Activated CD4-positive, alpha-beta T cell treated with anti-CD3 and anti-CD28 coated beads, Interleukin-2, amount 10 ng/mL, durations not matched to agents 24 days and 14 days (primary cell): ENCODE data around the gene TMEM217. TPM values are rescaled to one million over a fixed set of nuclear protein-coding genes. Genes with fewer than 3 reads are reported as not detected.
A peak's percentile ranks its signal among the peaks of the same experiment; 100 is the strongest.

Experiments used
- DNase-seq: peaks from one replicate; pipeline ENCODE4 v3.0.0; 2022
- H3K27ac Mint-ChIP-seq: one replicate; pipeline ENCODE4 v1.8.0; 2022; ENCODE audit warnings: mild to moderate bottlenecking, mixed read lengths
- H3K27me3 Mint-ChIP-seq: one replicate; pipeline ENCODE4 v1.8.0; 2022; ENCODE audit warnings: mixed read lengths
- H3K36me3 Mint-ChIP-seq: one replicate; pipeline ENCODE4 v1.8.0; 2022; ENCODE audit warnings: low read depth, mild to moderate bottlenecking, mixed read lengths
- H3K4me1 Mint-ChIP-seq: one replicate; pipeline ENCODE4 v1.8.0; 2021; ENCODE audit warnings: mixed read lengths
- H3K4me3 Mint-ChIP-seq: one replicate; pipeline ENCODE4 v1.8.0; 2022; ENCODE audit warnings: mild to moderate bottlenecking, moderate library complexity, mixed read lengths
- H3K9me3 Mint-ChIP-seq: one replicate; pipeline ENCODE4 v1.8.0; 2021; ENCODE audit warnings: mixed read lengths
- intact Hi-C: fragments of 100-400 bp; cut with micrococcal nuclease; formaldehyde crosslinking; loops from one replicate; pipeline ENCODE4 v1.15.1; 2023
- total RNA-seq: library from RNA; stranded (reverse); gene quantifications from 2 replicates; pipeline ENCODE4 v1.2.3, GENCODE V29; 2022

The TMEM217 gene
- total RNA-seq, 1 donor from 2014 or later: 4.1 TPM

DNA sequence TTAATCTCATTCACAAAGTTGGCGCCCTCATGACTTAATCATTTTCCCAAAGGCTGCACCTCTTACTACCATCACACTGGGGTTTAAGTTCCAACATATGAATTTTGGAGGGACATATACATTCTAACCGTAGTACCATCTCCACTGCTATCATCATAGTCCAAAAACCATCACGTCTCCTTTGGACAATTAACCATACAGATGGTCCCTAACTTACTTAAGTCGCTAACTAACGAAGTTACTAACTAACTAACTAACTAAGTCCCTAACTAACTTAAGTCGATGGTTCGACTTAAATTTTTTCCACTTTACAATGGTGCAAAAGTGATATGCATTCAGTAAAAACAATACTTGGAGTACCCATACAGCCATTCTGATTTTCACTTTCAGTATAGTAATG, 24.4 kb downstream of the TMEM217 start:
- DNase-seq: no peak
- intact Hi-C loops: no loop called here
- no peak overlapping the region for H3K27ac Mint-ChIP-seq
- no peaks in the 10 kb centered on the region for H3K36me3 Mint-ChIP-seq
- H3K9me3 Mint-ChIP-seq: peaks cover 3% of the 10 kb centered on the region
- H3K27me3 Mint-ChIP-seq: no peaks in the 10 kb centered on the region
- peaks cover 13% of the 10 kb centered on the region for H3K4me1 Mint-ChIP-seq
- no peak overlapping the region for H3K4me3 Mint-ChIP-seq

DNA sequence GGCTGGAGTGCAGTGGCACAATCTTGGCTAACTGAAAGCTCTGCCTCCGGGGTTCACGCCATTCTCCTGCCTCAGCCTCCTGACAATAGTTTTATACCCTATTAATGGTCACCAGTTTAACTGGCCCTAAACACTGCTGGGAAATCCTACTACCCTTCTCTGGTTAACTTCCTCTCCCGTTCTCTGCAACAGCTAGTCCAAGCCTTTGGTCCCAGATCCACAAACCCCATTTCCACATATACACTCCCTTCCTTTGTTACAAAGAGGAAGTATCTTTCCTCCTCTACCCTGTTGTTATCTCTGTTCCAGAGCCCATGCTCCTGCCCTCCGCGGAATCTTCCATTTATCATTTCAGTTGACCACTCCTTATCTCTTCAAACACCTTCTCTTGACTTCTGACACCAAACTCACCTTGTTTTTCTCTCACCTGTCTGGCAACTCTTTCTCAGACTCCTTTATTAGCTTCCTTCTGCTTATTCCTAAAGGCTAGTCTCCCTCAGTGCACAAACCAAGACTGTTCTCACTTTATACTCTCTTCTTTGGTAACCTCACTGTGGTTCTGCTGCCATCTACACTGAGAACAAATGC, 25.4 kb downstream of the TMEM217 start:
- H3K27me3 Mint-ChIP-seq: no peaks in the 10 kb centered on the region
- no peaks in the 10 kb centered on the region for H3K36me3 Mint-ChIP-seq
- no peak for DNase-seq
- H3K27ac Mint-ChIP-seq: no peak overlapping the region
- intact Hi-C loops: no loop called here
- no peak overlapping the region for H3K4me3 Mint-ChIP-seq
- H3K9me3 Mint-ChIP-seq: no peaks in the 10 kb centered on the region
- H3K4me1 Mint-ChIP-seq: peaks cover 10% of the 10 kb centered on the region

DNA sequence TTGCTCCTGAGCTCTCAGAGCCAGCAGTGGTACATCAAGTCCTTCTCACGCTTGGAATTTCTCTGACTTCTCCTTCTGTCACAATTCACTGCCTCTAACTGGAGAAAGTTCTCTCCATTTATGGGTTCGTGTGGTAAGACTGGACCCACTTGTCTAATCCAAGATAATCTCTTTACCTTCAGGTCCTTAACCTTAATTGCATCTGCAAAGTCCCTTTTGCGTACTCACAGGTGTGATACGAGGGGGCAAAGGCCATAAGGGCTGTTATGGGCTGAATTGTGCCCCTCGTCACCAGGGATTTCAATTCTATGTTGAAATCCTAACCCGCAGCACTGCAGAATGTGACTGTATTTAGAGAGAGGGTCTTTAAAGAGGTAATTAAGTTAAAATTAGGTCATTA, 27.8 kb downstream of the TMEM217 start:
- no peak overlapping the region for H3K4me3 Mint-ChIP-seq
- peaks cover 2% of the 10 kb centered on the region for H3K36me3 Mint-ChIP-seq
- intact Hi-C loops: no loop called here
- no peaks in the 10 kb centered on the region for H3K27me3 Mint-ChIP-seq
- DNase-seq: no peak
- no peak overlapping the region for H3K27ac Mint-ChIP-seq
- no peaks in the 10 kb centered on the region for H3K9me3 Mint-ChIP-seq
- peaks cover 11% of the 10 kb centered on the region for H3K4me1 Mint-ChIP-seq

DNA sequence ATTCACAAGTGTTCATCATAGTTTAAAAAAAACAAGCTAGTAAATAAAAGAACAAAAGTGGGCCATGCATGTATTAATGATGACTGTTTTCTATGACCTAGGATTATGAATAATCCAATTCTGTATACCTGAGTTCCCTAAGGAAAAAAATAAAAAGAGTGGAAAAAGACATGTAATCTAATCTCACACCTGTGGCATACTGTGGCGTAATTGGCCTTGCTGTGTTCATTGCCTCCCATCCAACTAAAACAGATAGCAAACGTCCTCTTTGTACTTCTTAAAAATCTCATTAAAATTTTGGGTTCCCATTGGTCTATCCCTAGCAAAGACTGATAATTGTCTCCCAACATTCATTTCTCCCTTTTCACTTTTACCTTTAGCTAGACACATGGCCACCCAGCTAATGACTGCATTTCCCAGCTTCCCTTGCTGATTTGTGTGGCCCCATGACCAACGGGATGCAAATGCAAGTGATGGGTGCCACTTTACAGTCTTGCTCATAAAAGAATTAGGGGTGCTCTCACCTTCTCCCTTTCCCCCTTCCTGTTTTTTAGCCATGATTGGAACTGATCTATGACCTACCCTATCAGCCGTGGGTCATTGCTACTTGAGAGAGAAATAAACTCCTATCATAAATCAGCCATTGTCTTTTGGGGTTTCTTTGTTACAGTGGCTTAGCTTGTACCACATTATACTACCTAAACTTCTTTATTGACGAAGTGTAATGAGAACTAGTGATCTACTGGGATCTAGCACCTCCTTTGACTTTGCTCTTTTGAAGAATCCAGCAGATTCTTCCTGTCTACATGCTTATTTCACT, 32.4 kb downstream of the TMEM217 start:
- Mint-ChIP-seq H3K36me3 (peaks cover 2% of the 10 kb centered on the region), H3K4me3 (no peak overlapping the region), H3K9me3 (no peaks in the 10 kb centered on the region), H3K27ac (no peak overlapping the region), H3K27me3 (no peaks in the 10 kb centered on the region), H3K4me1 (peaks cover 26% of the 10 kb centered on the region)
- no peak for DNase-seq
- intact Hi-C loops: no loop called here

DNA sequence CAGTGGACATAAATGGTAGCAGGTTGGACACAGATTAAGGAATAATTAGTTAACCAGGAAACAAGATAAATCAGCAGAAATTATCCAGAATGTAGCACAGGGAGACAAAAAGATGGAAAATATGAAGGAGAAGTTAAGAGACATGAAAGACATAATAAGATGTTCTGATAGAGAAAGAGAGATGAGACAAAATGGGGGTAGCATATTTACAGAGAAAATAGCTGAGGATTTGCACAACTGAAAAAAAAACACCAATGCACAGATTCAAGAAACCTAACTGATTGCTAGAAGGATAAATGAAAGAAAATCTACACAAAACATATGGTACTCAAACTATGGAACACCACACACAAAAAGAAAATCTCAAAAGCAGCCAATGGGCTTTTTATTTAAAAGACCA, 35.0 kb downstream of the TMEM217 start:
- no peaks in the 10 kb centered on the region for H3K27me3 Mint-ChIP-seq
- H3K9me3 Mint-ChIP-seq: no peaks in the 10 kb centered on the region
- DNase-seq: no peak
- H3K36me3 Mint-ChIP-seq: peaks cover 2% of the 10 kb centered on the region
- intact Hi-C loops: loop anchor here (1.0 to 5.0 kb wide), 3 partner anchors 17 to 64 kb away; partner anchors contain the start of gene TMEM217
- H3K27ac Mint-ChIP-seq: peak overlapping the region; percentile 54
- H3K4me1 Mint-ChIP-seq: peaks cover 36% of the 10 kb centered on the region
- H3K4me3 Mint-ChIP-seq: peak overlapping the region; percentile 84

DNA sequence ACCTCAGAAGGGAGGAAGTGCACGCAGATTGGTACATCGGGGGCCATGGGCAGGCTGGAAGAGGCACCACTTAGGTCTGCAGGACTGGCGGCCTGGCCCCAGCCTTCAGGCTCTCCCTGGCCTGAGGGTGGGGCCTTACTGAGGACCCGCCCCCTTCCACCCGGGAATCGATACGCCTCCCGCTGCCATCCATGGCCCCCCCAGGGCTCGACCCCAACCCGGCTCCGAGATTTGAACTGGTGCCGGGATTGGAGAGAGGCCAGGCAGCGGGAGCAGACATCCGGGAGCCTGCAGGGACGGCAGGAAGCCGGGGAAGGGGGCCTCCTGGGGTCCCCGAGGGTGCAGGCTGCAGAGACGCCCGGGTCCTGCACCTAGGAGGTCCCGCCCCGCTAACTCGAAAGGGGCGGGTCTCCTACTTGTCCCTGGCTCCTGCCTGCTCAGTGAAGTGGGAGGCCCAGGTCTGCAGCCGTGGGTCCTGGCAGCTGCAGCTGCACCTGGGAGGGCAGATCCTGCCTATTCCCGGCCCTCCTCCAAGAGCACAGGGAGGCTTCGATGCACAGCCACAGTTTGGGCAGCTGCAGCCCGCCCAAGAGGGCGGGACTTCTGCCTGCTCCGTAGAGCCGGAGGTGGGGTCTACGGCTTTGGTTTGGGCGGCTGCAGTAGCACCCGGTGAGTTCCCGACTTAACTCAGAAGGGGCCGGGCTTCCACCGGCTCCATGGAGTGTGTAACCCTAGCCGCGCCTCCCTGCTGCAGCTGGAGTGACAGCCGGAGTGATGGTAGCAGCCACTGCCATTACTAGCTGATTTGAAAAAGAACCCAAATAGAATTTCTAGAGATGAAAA, 35.6 kb downstream of the TMEM217 start:
- Mint-ChIP-seq H3K4me1 (peaks cover 34% of the 10 kb centered on the region), H3K4me3 (peak overlapping the region; percentile 84), H3K36me3 (peaks cover 2% of the 10 kb centered on the region), H3K27ac (peak overlapping the region; percentile 69), H3K9me3 (no peaks in the 10 kb centered on the region), H3K27me3 (no peaks in the 10 kb centered on the region)
- intact Hi-C loops: loop anchor here (1.0 to 5.0 kb wide), 3 partner anchors 18 to 65 kb away; partner anchors contain the start of gene TMEM217
- peak; percentile 94 for DNase-seq

DNA sequence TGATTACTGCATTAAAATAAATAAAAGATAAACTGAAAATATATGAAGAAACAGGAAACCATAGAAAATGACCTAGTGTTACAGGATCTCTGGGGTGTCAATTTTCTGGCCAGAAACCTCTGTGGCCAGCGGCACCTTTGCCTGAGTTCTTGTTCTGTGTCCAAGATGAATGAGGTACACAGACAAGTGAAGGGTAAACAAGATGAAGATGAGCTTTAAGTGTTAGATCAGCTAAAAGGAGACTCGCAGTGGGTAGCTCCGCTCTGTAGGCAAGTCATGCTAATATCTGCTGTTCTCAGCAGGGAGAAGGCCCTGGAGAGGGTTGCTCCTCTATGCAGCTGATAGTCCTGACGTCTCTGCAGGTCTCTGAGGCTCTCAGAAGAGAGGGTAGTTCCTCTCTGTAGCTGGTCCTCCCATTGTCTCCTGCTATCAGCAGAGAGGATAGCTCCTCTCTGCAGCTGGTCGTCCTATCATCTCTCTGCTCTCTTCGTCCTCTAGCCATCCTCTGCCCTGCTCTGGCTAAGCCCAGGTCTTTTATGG, 36.3 kb downstream of the TMEM217 start:
- Mint-ChIP-seq H3K9me3 (no peaks in the 10 kb centered on the region), H3K36me3 (peaks cover 2% of the 10 kb centered on the region), H3K4me3 (peak overlapping the region; percentile 84), H3K27ac (peak overlapping the region; percentile 69), H3K27me3 (no peaks in the 10 kb centered on the region), H3K4me1 (peaks cover 32% of the 10 kb centered on the region)
- DNase-seq: no peak
- intact Hi-C loops: loop anchor here (1.0 to 5.0 kb wide), 3 partner anchors 19 to 66 kb away; partner anchors contain the start of gene TMEM217

DNA sequence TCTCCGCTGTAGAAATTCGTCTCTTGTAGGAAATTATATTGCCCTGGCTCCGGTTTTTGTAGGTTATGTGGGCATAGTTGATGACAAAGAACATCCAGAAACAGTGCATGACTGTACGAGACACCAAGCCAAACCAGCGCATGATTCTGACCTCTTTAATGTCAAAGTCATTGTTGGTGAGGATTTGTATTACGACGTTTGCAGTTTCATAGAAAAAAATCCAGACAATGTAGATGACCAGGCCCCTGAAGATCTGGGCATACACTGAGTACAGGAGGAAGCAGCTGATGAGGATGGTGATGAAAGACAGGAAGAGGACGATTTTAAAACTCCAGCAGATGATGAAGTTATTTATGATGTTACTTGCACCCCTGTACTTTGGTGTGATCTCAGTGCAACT, 39.4 kb downstream of the TMEM217 start:
- Mint-ChIP-seq H3K9me3 (no peaks in the 10 kb centered on the region), H3K36me3 (no peaks in the 10 kb centered on the region), H3K27ac (no peak overlapping the region), H3K4me3 (no peak overlapping the region), H3K27me3 (no peaks in the 10 kb centered on the region), H3K4me1 (peaks cover 36% of the 10 kb centered on the region)
- intact Hi-C loops: no loop called here
- no peak for DNase-seq

DNA sequence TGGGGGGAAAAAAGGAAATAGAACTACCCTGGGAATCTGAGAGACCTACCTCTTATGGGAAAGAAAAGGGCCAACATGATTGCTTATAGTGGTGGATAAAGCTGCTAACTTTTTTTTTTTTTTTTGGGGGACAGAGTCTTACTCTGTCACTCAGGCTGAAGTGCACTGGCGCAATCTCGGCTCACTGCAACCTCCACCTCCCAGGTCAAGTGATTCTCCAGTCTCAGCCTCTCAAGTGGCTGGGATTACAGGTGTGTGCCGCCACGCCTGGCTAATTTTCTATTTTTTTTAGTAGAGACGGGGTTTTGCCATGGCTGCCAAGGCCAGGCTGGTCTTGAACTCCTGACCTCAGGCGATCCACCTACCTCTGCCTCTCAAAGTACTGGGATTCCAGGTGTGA, 39.9 kb downstream of the TMEM217 start:
- Mint-ChIP-seq H3K9me3 (no peaks in the 10 kb centered on the region), H3K27me3 (no peaks in the 10 kb centered on the region), H3K4me1 (peaks cover 35% of the 10 kb centered on the region), H3K4me3 (no peak overlapping the region), H3K27ac (no peak overlapping the region), H3K36me3 (no peaks in the 10 kb centered on the region)
- intact Hi-C loops: no loop called here
- no peak for DNase-seq

DNA sequence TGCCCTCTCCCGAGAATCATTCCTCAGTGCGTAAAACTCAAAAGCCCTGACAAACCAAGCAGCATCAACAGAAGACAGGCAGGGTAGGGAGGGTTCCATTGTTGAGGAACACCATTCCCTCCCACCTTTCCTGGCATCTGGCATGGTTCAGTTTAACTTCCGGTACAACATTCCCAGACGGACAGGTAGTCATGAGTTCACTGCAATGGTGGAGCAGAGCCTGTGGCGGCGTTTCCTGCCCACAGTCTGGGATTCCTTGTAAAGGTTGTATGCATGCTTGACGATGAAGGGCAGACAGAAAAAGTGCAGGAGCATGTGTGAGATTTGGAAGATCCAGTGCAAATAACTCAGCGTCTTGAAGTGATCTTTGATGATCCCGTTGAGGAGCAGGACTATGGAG, 45.7 kb downstream of the TMEM217 start:
- intact Hi-C loops: no loop called here
- H3K4me1 Mint-ChIP-seq: peaks cover 44% of the 10 kb centered on the region
- DNase-seq: no peak
- no peak overlapping the region for H3K4me3 Mint-ChIP-seq
- H3K36me3 Mint-ChIP-seq: no peaks in the 10 kb centered on the region
- no peak overlapping the region for H3K27ac Mint-ChIP-seq
- no peaks in the 10 kb centered on the region for H3K27me3 Mint-ChIP-seq
- no peaks in the 10 kb centered on the region for H3K9me3 Mint-ChIP-seq

DNA sequence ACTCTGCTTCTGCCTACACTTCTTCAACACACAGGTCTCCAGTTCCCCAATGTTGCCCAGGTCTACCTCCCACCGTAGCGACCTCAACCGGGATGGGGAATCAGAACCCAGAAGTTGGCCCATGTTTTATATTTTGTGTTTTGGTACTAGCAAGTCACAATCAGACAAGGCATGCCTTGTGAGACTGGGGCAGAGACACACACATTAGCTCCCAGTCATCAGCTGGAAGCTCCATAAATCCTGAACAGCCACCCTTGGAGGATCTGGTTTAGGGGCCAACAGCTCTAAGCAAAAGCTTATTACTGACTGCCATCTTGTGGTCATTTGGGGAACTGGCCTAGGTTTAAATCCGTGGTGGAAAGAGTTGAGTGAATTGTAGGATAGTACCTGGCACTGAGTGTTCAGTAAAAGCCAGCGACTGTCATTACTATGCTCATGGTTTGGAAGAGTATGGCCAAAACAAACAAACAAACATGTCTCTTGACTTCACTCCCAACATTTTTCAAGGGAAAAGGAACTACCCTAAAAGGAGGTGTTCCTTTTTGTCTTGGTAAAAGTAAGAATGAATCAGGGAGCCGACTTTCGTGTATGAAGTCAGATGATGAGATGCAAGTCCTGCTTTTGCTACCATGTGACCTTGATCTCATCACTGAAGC, 47.5 kb downstream of the TMEM217 start:
- Mint-ChIP-seq H3K4me3 (peak overlapping the region; percentile 28), H3K27ac (peak overlapping the region; percentile 93), H3K36me3 (no peaks in the 10 kb centered on the region), H3K27me3 (no peaks in the 10 kb centered on the region), H3K9me3 (no peaks in the 10 kb centered on the region), H3K4me1 (peaks cover 47% of the 10 kb centered on the region)
- peak; percentile 96 for DNase-seq
- intact Hi-C loops: loop anchor here (1.0 to 2.0 kb wide), 6 partner anchors 27 to 444 kb away; no protein-coding TSS in a partner anchor

DNA sequence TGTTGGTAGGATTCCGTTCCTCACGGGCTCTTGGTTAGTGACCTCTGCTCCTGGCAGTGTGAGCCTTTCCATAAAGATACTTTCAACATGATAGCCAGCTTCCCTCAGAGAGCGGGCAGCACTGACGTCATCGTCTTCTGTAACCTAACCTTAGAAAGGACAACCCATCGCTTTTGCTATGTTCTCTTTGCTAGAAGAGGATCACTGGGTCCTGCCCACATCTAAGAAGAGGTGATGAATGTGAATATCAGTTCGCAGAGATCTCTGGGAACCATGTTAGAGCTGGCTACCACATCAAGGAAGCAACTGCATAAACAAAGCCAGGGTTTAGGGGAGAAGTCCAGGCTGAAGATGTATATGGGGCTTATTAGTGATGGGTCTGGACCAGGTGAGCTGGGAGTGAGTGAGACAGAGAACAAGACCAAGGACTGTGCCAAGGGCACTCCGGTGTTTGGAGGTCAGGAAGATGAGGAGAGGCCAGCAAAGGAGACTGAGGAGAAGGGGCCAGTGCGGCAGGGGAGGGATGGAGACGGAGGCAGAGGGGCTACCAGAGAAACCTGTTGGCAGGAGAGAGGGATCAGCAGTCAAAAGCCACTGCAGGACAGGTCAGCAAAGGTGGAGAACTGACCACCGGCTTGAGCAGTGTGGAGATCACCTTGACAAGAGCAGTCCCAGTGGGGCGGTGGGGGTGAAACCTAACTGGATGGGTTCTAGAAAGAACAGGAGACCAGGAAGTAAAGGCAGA, 48.3 kb downstream of the TMEM217 start:
- no peaks in the 10 kb centered on the region for H3K36me3 Mint-ChIP-seq
- H3K4me3 Mint-ChIP-seq: peak overlapping the region; percentile 63
- H3K27me3 Mint-ChIP-seq: no peaks in the 10 kb centered on the region
- peak overlapping the region; percentile 93 for H3K27ac Mint-ChIP-seq
- no peaks in the 10 kb centered on the region for H3K9me3 Mint-ChIP-seq
- peaks cover 51% of the 10 kb centered on the region for H3K4me1 Mint-ChIP-seq
- intact Hi-C loops: loop anchor here (1.0 to 5.0 kb wide), 7 partner anchors 26 to 443 kb away; partner anchors contain the start of gene C6orf89
- peak; percentile 90 for DNase-seq
